ENCODE data around the gene HIGD1A. TPM values are rescaled to one million over a fixed set of nuclear protein-coding genes. Genes with fewer than 3 reads are reported as not detected.
A peak's percentile ranks its signal among the peaks of the same experiment; 100 is the strongest.

The HIGD1A gene
- total and polyA plus RNA-seq, 9 of the 15 experiments (the other 6 are each of a cell fraction or from before 2014, with no cell fraction given) = 165 to 1,185 (median 333) TPM

DNA sequence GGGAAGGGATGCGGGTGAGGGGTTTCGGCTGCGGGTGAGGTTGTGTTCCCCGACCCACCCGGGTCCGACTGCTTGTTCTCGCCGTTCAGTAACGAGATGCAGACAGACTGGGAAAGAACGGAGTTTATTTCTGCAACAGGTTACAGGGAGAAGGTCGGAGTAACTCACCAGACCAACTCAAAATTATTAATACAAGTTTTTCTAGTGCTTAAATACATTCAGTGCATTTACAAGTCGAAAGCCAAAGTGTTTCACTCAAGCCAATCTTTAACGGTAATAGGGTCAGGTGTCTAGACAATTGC is 492 bp upstream of the HIGD1A start (continued):
- TF ChIP-seq CBFB (CRISPR knock-in tag; IDR thresholded peaks at IDR 0.05) (no peak), ELF4 (CRISPR knock-in tag; IDR thresholded peaks at IDR 0.05) (no peak), MAFG (tag; conservative IDR thresholded peaks at IDR 0.05) (no peak), RFX5 (IDR thresholded peaks at IDR 0.05; ENCODE audit: low read depth, low read length) (no peak), LCOR (CRISPR knock-in tag; IDR thresholded peaks at IDR 0.05) (peak; percentile 35; the same call in 1 of the 2 replicates), ZNF445 (CRISPR knock-in tag; IDR thresholded peaks at IDR 0.05; ENCODE audit: low read depth) (no peak), CXXC5 (CRISPR knock-in tag; IDR thresholded peaks at IDR 0.05) (0 out of 2 replicates have a peak, but pooled peaks have one; percentile 53), FOXJ2 (tag; IDR thresholded peaks at IDR 0.05) (no peak), ZNF75A (CRISPR knock-in tag; IDR thresholded peaks at IDR 0.05) (no peak), ZNF384 (IDR thresholded peaks at IDR 0.05; ENCODE audit: low read depth, low read length) (no peak), POLR2H (tag; IDR thresholded peaks at IDR 0.05; ENCODE audit: low read depth) (no peak), CSDE1 (IDR thresholded peaks at IDR 0.05) (no peak)
- TF ChIP-seq, protein P1, sequence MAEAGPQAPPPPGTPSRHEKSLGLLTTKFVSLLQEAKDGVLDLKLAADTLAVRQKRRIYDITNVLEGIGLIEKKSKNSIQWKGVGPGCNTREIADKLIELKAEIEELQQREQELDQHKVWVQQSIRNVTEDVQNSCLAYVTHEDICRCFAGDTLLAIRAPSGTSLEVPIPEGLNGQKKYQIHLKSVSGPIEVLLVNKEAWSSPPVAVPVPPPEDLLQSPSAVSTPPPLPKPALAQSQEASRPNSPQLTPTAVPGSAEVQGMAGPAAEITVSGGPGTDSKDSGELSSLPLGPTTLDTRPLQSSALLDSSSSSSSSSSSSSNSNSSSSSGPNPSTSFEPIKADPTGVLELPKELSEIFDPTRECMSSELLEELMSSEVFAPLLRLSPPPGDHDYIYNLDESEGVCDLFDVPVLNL (CRISPR knock-in tag; IDR thresholded peaks at IDR 0.05; ENCODE audit: low read depth) = no peak
- TF ChIP-seq, protein P2, sequence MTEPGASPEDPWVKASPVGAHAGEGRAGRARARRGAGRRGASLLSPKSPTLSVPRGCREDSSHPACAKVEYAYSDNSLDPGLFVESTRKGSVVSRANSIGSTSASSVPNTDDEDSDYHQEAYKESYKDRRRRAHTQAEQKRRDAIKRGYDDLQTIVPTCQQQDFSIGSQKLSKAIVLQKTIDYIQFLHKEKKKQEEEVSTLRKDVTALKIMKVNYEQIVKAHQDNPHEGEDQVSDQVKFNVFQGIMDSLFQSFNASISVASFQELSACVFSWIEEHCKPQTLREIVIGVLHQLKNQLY (CRISPR knock-in tag; conservative IDR thresholded peaks at IDR 0.05) = no peak
- TF ChIP-seq, protein P3, sequence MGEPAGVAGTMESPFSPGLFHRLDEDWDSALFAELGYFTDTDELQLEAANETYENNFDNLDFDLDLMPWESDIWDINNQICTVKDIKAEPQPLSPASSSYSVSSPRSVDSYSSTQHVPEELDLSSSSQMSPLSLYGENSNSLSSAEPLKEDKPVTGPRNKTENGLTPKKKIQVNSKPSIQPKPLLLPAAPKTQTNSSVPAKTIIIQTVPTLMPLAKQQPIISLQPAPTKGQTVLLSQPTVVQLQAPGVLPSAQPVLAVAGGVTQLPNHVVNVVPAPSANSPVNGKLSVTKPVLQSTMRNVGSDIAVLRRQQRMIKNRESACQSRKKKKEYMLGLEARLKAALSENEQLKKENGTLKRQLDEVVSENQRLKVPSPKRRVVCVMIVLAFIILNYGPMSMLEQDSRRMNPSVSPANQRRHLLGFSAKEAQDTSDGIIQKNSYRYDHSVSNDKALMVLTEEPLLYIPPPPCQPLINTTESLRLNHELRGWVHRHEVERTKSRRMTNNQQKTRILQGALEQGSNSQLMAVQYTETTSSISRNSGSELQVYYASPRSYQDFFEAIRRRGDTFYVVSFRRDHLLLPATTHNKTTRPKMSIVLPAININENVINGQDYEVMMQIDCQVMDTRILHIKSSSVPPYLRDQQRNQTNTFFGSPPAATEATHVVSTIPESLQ (CRISPR knock-in tag; IDR thresholded peaks at IDR 0.05) = peak; percentile 4; the same call in 1 of the 2 replicates
- TF ChIP-seq, protein P4, sequence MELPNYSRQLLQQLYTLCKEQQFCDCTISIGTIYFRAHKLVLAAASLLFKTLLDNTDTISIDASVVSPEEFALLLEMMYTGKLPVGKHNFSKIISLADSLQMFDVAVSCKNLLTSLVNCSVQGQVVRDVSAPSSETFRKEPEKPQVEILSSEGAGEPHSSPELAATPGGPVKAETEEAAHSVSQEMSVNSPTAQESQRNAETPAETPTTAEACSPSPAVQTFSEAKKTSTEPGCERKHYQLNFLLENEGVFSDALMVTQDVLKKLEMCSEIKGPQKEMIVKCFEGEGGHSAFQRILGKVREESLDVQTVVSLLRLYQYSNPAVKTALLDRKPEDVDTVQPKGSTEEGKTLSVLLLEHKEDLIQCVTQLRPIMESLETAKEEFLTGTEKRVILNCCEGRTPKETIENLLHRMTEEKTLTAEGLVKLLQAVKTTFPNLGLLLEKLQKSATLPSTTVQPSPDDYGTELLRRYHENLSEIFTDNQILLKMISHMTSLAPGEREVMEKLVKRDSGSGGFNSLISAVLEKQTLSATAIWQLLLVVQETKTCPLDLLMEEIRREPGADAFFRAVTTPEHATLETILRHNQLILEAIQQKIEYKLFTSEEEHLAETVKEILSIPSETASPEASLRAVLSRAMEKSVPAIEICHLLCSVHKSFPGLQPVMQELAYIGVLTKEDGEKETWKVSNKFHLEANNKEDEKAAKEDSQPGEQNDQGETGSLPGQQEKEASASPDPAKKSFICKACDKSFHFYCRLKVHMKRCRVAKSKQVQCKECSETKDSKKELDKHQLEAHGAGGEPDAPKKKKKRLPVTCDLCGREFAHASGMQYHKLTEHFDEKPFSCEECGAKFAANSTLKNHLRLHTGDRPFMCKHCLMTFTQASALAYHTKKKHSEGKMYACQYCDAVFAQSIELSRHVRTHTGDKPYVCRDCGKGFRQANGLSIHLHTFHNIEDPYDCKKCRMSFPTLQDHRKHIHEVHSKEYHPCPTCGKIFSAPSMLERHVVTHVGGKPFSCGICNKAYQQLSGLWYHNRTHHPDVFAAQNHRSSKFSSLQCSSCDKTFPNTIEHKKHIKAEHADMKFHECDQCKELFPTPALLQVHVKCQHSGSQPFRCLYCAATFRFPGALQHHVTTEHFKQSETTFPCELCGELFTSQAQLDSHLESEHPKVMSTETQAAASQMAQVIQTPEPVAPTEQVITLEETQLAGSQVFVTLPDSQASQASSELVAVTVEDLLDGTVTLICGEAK (IDR thresholded peaks at IDR 0.05) = peak; percentile 41; the same call in 1 of the 2 replicates
- TF ChIP-seq, protein P4 (CRISPR knock-in tag; IDR thresholded peaks at IDR 0.05) = no peak
